AG09319 (cell line): ENCODE results near the gene SMG5.

Experiments used
- DNase-seq: peaks from one replicate; pipeline ENCODE4 v3.0.0-alpha.2; 2010; ENCODE audit warnings: low read depth; ENCODE audit errors: extremely low read depth
- CTCF ChIP-seq: IDR thresholded peaks from 2 replicates; pipeline ENCODE4 v1.5.1; 2011; ENCODE audit warnings: low read depth, mild to moderate bottlenecking, inconsistent platforms, low read length, moderate library complexity

Gene SMG5

DNA sequence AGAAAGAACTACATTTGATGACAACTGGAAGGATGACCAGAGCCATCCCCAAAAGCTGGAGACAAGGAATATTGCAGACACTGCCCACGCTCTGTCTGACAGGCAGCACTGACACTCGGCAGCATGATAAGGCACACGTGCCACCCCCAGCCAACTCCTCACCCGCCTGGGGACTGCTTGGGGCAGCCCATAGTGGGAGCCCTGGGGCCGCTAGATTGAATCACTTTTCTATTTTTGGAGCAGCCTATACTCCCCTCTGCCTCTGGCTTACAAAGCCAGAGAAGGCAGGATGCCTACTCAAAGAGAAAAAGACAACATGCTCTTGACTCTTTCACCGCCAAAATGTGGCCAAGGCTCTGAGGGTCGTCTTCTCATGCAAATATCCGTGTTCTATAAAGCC is 1.3 kb downstream of the SMG5 start:
- TF ChIP-seq CTCF = no peak
- no peak for DNase-seq

DNA sequence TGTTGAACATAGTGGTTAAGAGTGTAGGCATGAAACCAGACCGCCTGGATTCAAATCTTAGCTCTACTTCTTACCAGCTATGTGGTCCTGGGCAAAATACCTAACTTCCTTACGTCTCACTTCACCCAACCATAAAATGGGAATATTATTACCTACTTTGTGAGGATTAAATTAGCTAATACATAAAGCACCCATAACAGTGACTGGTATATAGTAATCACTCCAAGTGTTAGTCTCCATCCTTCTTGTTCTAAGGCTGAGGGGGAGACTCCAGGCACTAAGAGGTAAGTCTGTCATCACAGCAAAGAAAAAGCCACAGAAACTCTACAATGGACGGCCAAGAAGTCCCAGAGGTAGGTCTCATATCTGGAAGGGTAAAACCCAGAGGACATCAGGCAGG is 2.8 kb downstream of the SMG5 start:
- no peak for DNase-seq
- no peak for TF ChIP-seq CTCF

DNA sequence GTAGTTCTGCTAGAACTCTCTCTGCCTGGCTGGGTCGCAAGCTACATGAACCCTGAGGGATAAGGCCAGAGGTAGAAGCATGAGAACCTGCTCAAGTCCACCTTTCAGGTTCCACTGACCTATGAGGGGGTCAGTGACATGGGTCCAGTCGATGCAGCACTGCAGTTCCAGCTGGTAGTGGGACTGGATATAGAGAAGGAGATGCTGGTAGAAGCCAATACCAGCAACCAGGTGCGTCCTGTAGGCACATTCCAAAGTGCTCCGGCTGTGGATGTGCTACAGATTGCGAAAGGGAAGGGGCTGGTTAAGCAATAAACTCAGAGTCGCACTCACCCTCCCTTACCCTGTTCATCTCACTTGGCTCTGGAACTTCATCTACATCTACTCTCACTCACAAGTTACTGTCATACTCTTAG is 5.7 kb downstream of the SMG5 start:
- no peak for TF ChIP-seq CTCF
- no peak for DNase-seq

- TF ChIP-seq CTCF = no peak
- DNase-seq = no peak
Observed at GRCh38 chr1:156276532-156276931, 6.1 kb downstream of the SMG5 start.

DNA sequence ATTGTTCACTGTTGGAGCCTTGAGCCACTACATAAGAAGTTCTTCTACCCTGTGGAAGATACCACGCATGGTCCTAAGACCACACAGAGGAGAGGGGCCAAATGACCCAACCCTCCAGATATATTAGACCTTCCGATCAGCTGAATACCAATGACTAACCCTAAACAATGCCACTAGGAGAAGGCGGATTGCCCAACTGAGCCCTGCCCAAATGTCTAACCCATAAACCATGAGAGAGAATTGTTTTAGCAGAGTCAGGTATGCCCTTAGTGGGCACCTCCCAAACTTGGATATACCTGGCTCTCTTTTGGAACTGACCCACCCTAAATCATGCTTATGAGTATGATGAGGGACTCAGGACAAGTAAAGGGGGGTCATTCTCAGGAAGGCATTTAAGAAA is 12.3 kb downstream of the SMG5 start:
- no peak for DNase-seq
- TF ChIP-seq CTCF = no peak

DNA sequence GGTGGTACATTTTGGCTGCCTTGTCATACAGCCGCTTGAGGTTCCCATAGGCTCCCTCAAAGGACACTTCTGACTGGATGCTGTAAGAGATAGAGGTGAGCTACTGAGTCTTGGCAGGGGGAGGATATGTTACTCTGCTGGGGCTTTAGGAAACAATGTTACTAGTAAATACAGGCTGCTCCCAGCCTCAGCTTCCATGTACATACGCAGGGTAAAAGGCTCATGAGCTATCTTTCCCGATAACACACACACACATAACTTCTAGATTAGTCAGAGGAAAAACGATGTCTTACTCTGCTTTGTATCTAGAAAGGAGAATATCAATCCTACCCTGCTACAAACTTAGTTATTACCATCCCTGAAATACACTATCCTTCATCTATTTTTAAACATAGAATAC is 14.3 kb downstream of the SMG5 start:
- no peak for TF ChIP-seq CTCF
- no peak for DNase-seq

DNA sequence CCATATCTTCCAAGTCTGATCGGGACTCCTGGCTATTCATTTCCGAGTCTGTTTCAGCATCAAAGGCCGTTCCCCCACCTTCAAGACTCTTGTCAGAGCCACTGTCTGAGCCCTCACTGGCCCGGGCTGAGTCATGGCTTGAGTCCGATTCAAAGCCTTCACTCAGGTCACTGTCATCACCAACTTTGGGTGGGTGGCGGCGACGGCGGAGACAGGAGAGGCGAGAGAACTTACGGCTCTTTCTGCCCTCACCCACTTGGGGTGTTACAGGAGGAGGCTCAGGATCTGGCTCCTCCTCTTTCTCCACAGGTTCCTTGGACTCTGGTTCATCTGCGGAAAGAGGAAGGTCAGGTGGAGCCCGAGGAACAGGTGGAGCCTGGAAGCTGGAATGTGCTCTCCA is 16.6 kb downstream of the SMG5 start:
- DNase-seq = no peak
- TF ChIP-seq CTCF = no peak

DNA sequence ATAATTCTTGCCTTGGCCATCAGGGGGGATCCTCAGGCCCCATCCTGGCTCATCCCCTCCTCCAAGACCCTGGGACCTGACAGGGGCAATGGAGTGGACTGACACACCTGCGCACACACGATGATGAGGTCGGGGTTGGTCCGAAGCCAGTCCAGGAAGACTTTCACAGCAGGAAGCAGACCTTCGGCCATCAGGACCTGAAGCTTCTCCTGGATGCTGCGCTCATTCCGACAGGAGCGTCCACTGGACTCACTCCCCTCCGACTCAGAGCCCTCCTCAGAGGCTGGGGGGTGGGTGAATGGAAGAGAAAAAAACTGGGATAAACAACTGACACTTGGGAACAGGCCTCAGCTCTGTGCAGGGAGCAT is 19.4 kb downstream of the SMG5 start:
- DNase-seq = no peak
- TF ChIP-seq CTCF = no peak
